ENCODE data around the gene KIAA1217. TPM values are rescaled to one million over a fixed set of nuclear protein-coding genes. Genes with fewer than 3 reads are reported as not detected.

The KIAA1217 gene
- polyA plus RNA-seq, 3 donors, result not detected

DNA sequence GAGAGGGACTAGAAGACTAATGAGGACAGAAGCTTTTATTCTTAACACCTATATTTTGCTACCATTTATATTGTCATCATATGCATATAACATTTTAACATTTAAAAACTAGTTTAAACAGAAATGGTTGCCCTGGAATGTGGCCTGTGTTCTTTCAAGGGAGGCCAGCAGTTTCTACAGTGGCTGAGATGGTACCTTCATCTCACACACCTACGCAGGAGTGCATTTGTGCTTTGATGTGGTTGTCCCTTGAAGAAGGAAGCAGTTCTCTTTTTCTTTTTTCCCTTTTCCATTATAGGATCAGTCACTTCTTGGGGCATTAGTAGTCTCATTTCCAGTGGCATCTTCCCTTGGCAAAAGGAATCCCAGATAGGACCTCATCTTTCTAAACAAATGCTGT is 38.9 kb downstream of the KIAA1217 start:
- Mint-ChIP-seq H3K9me3 (peaks cover 0 to 4% (median 0%) of the 10 kb centered on the region in 7 donors), H3K36me3 (no peaks in the 10 kb centered on the region), H3K27ac (no peak overlapping the region), H3K4me3 (no peak overlapping the region), H3K27me3 (ENCODE audit: low read depth in 3 of 3) (peaks cover 0 to 3% (median 1%) of the 10 kb centered on the region in 3 donors), H3K4me1 (no peaks in the 10 kb centered on the region)
- intact Hi-C loops (cut with micrococcal nuclease), result no loop called here
- Histone ChIP-seq H2AFZ (ENCODE audit: insufficient read depth, low read depth, low read length, poor library complexity, severe bottlenecking) (no peak overlapping the region), H3K9me3 (replicated peaks in 1 of 2; ENCODE audit: control insufficient read depth in 1 of 2, insufficient read depth in 1 of 2, low read length in 2 of 2) (no peaks in the 10 kb centered on the region), H4K20me1 (ENCODE audit: insufficient read depth, low read length) (no peaks in the 10 kb centered on the region), H3K27me3 (ENCODE audit: control insufficient read depth in 2 of 2, insufficient read depth in 2 of 2, low read length in 2 of 2) (no peaks in the 10 kb centered on the region), H3K36me3 (replicated peaks in 1 of 2; ENCODE audit: control insufficient read depth in 1 of 2, insufficient read depth in 2 of 2, low read length in 2 of 2) (no peaks in the 10 kb centered on the region), H3K27ac (ENCODE audit: low read depth in 1 of 2, low read length in 2 of 2) (no peak overlapping the region), H3K4me1 (ENCODE audit: control insufficient read depth in 1 of 2, insufficient read depth in 2 of 2, low read length in 2 of 2) (no peaks in the 10 kb centered on the region), H3K4me3 (replicated peaks in 1 of 3; ENCODE audit: low read depth in 2 of 3, low read length in 3 of 3) (no peak overlapping the region), H3K79me2 (ENCODE audit: insufficient read depth, low read length) (no peaks in the 10 kb centered on the region), H3K4me2 (replicated peaks; ENCODE audit: extremely low read depth, low read length, poor library complexity, severe bottlenecking) (no peak overlapping the region), H3K9ac (ENCODE audit: insufficient read depth, low read length, poor library complexity, severe bottlenecking) (no peak overlapping the region)
- TF ChIP-seq, protein P1, sequence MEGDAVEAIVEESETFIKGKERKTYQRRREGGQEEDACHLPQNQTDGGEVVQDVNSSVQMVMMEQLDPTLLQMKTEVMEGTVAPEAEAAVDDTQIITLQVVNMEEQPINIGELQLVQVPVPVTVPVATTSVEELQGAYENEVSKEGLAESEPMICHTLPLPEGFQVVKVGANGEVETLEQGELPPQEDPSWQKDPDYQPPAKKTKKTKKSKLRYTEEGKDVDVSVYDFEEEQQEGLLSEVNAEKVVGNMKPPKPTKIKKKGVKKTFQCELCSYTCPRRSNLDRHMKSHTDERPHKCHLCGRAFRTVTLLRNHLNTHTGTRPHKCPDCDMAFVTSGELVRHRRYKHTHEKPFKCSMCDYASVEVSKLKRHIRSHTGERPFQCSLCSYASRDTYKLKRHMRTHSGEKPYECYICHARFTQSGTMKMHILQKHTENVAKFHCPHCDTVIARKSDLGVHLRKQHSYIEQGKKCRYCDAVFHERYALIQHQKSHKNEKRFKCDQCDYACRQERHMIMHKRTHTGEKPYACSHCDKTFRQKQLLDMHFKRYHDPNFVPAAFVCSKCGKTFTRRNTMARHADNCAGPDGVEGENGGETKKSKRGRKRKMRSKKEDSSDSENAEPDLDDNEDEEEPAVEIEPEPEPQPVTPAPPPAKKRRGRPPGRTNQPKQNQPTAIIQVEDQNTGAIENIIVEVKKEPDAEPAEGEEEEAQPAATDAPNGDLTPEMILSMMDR (IDR thresholded peaks at IDR 0.05), result no peak
- WGBS (ENCODE audit: insufficient coverage), result no CpG with 5 or more reads among the region's 1 CpG
- no peak for DNase-seq

DNA sequence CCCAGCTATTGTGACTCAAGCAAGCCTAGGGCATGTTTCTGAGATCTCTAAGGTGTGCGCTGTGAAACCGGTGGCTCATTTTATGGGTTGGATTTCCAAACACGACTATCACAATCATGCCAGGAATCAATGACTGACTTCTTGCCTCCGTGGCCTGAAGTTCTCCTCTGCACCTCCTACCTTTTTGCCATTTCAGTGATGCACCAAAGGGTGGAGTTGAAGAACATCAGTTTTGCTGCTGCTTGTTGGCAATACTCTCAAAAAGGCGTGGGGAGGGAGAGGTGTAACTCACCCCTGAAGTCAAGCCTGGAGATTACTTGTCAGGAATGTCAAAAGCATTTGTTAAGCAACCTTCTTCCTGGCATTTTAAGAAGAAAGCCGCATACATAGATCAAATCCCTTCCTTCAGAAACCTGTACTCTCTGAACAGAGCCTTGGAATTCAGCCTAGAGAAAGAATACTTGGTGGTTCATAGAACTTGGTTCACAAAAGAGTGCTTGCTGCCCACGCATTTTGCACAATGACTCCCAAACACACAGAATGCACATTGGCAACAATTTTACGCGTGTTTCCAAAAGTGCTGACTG is 41.0 kb downstream of the KIAA1217 start:
- 63% methylated on average over 1 of the region's 9 CpGs for WGBS (ENCODE audit: insufficient coverage)
- Mint-ChIP-seq H3K4me3 (no peak overlapping the region), H3K27me3 (ENCODE audit: low read depth in 3 of 3) (peaks cover 0 to 3% (median 2%) of the 10 kb centered on the region in 3 donors), H3K36me3 (no peaks in the 10 kb centered on the region), H3K4me1 (no peaks in the 10 kb centered on the region), H3K27ac (no peak overlapping the region), H3K9me3 (peaks cover 0 to 5% (median 0%) of the 10 kb centered on the region in 7 donors)
- H3K27me3 ChIP-seq (ENCODE audit: control insufficient read depth in 2 of 2, insufficient read depth in 2 of 2, low read length in 2 of 2), result no peaks in the 10 kb centered on the region
- no peak overlapping the region for H2AFZ ChIP-seq (ENCODE audit: insufficient read depth, low read depth, low read length, poor library complexity, severe bottlenecking)
- no peak overlapping the region for H3K4me3 ChIP-seq (replicated peaks in 1 of 3; ENCODE audit: low read depth in 2 of 3, low read length in 3 of 3)
- intact Hi-C loops (cut with micrococcal nuclease), result no loop called here
- no peaks in the 10 kb centered on the region for H3K9me3 ChIP-seq (replicated peaks in 1 of 2; ENCODE audit: control insufficient read depth in 1 of 2, insufficient read depth in 1 of 2, low read length in 2 of 2)
- no peak overlapping the region for H3K4me2 ChIP-seq (replicated peaks; ENCODE audit: extremely low read depth, low read length, poor library complexity, severe bottlenecking)
- no peaks in the 10 kb centered on the region for H4K20me1 ChIP-seq (ENCODE audit: insufficient read depth, low read length)
- H3K27ac ChIP-seq (ENCODE audit: low read depth in 1 of 2, low read length in 2 of 2), result no peak overlapping the region
- DNase-seq, result no peak
- no peaks in the 10 kb centered on the region for H3K4me1 ChIP-seq (ENCODE audit: control insufficient read depth in 1 of 2, insufficient read depth in 2 of 2, low read length in 2 of 2)
- no peaks in the 10 kb centered on the region for H3K79me2 ChIP-seq (ENCODE audit: insufficient read depth, low read length)
- H3K36me3 ChIP-seq (replicated peaks in 1 of 2; ENCODE audit: control insufficient read depth in 1 of 2, insufficient read depth in 2 of 2, low read length in 2 of 2), result no peaks in the 10 kb centered on the region
- H3K9ac ChIP-seq (ENCODE audit: insufficient read depth, low read length, poor library complexity, severe bottlenecking), result no peak overlapping the region
- TF ChIP-seq, protein P1 (IDR thresholded peaks at IDR 0.05), result no peak
